NCI-H1417 (cell line): ENCODE data around the gene TRIM32.

ENCODE experiments used
- DNase-seq, 3 experiments: peaks; one replicate each; lab custom pipeline; 2025; lab: John Stamatoyannopoulos, UW

Gene TRIM32

GRCh38 chr9:116705531-116705930 lies 18.4 kb downstream of the TRIM32 start:
- DNase-seq, result no peak

GRCh38 chr9:116706310-116707290 lies 19.5 kb downstream of the TRIM32 start:
- DNase-seq, result no peak

- no peak for DNase-seq
Measured at GRCh38 chr9:116712781-116713180, 25.7 kb downstream of the TRIM32 start.

GRCh38 chr9:116713271-116713670 lies 26.2 kb downstream of the TRIM32 start:
- peak in 2 of 3 experiments; percentile 75 to 88 for DNase-seq

- DNase-seq, result no peak
Measured at GRCh38 chr9:116715751-116716150, 28.6 kb downstream of the TRIM32 start.

- no peak for DNase-seq
Measured at GRCh38 chr9:116716438-116716837, 29.3 kb downstream of the TRIM32 start.

- no peak for DNase-seq
Measured at GRCh38 chr9:116717150-116717549, 30.0 kb downstream of the TRIM32 start.

GRCh38 chr9:116718111-116718510 lies 31.0 kb downstream of the TRIM32 start:
- no peak for DNase-seq

GRCh38 chr9:116720111-116720510 lies 33.0 kb downstream of the TRIM32 start:
- DNase-seq, result no peak

GRCh38 chr9:116721411-116721810 lies 34.3 kb downstream of the TRIM32 start:
- no peak for DNase-seq

GRCh38 chr9:116721944-116722343 lies 34.8 kb downstream of the TRIM32 start:
- no peak for DNase-seq

GRCh38 chr9:116724123-116724522 lies 37.0 kb downstream of the TRIM32 start:
- DNase-seq, result peak in 2 of 3 experiments; percentile 49 to 65

GRCh38 chr9:116726602-116727001 lies 39.5 kb downstream of the TRIM32 start:
- no peak for DNase-seq

GRCh38 chr9:116733010-116733641 lies 46.0 kb downstream of the TRIM32 start:
- DNase-seq, result no peak

- no peak for DNase-seq
Measured at GRCh38 chr9:116736399-116737151, 49.5 kb downstream of the TRIM32 start.

GRCh38 chr9:116737152-116737546 lies 50.0 kb downstream of the TRIM32 start:
- DNase-seq, result peak; percentile 77 to 93 (median 81)

- DNase-seq, result no peak
Measured at GRCh38 chr9:116741086-116741740, 54.1 kb downstream of the TRIM32 start.

- DNase-seq, result no peak
Measured at GRCh38 chr9:116741742-116742141, 54.6 kb downstream of the TRIM32 start.

- DNase-seq, result no peak
Measured at GRCh38 chr9:116749176-116749575, 62.1 kb downstream of the TRIM32 start.

GRCh38 chr9:116749772-116750171 lies 62.7 kb downstream of the TRIM32 start:
- DNase-seq, result no peak

GRCh38 chr9:116750510-116750909 lies 63.4 kb downstream of the TRIM32 start:
- DNase-seq, result no peak
